Esophagus muscularis mucosa (tissue), 4 donors: Measurements from ENCODE around the gene AP2B1. TPM values are rescaled to one million over a fixed set of nuclear protein-coding genes. Genes with fewer than 3 reads are reported as not detected.

Source experiments
- DNase-seq: peaks from one replicate; pipeline ENCODE4 v3.0.0-alpha.2; 2017; ENCODE audit errors: extremely low spot score
- H3K27ac ChIP-seq, 4 donors: fragments of 200-600 bp; sonication (generic); replicated peaks in 1 of 4; 1 replicate in 3 of 4; 2 replicates in 1 of 4; pipeline ENCODE4 v1.5.1; 2016 to 2019; ENCODE audit warnings: mild to moderate bottlenecking in 1 of 4
- H3K27me3 ChIP-seq, 4 donors: fragments of 200-600 bp; sonication (generic); one replicate each; pipeline versions ENCODE4 v1.5.1 to v1.6.0; 2016 to 2019
- H3K36me3 ChIP-seq, 4 donors: fragments of 200-600 bp; sonication (generic); one replicate each; pipeline ENCODE4 v1.5.1; 2016 to 2019
- H3K4me1 ChIP-seq, 4 donors: fragments of 200-600 bp; sonication (generic); one replicate each; pipeline ENCODE4 v1.5.1; 2016 to 2019
- H3K4me3 ChIP-seq, 4 donors: fragments of 200-600 bp; sonication (generic); 1 replicate in 2 of 4; 2 replicates in 2 of 4; pipeline ENCODE4 v1.5.1; 2016 to 2019; ENCODE audit warnings: mild to moderate bottlenecking in 4 of 4, moderate library complexity in 1 of 4
- H3K9me3 ChIP-seq, 4 donors: fragments of 200-600 bp; sonication (generic); 1 replicate in 3 of 4; 2 replicates in 1 of 4; pipeline ENCODE4 v1.5.1; 2016 to 2019
- EP300 ChIP-seq: sonication (generic); formaldehyde crosslinking; IDR thresholded peaks from one replicate; pipeline ENCODE4 v1.6.1; 2017; ENCODE audit warnings: antibody characterized with exemption
- POLR2A ChIP-seq: fragments of 450-650 bp; IDR thresholded peaks from one replicate; pipeline ENCODE4 v1.6.1; 2017; ENCODE audit warnings: antibody characterized with exemption, moderate library complexity, mild to moderate bottlenecking, low read depth
- POLR2AphosphoS5 ChIP-seq, 2 donors: sonication (generic); formaldehyde crosslinking; IDR thresholded peaks; one replicate each; pipeline ENCODE4 v1.6.1; 2017; ENCODE audit warnings: antibody characterized with exemption in 2 of 2
- WGBS: methylation state at CpG from one replicate; pipeline ENCODE4 v1.1.5; 2018; 5-methylcytosine and 5-hydroxymethylcytosine counted together
- intact Hi-C: fragments of 100-400 bp; cut with DNase I; formaldehyde crosslinking; loops from one replicate; pipeline ENCODE4 v1.15.1; 2023
- total RNA-seq, 4 donors: library from RNA; depleted of rRNA; stranded (reverse); fragments of >200 nt; gene quantifications; one replicate each; pipeline versions ENCODE4 v1.1.0 to v1.2.1, GENCODE V29; 2016
- TF ChIP-seq, protein P1 (sequence below), 3 experiments: fragments of 200-600 bp in 2 of 3; fragments of 450-650 bp in 1 of 3; sonication (generic) in 2 of 3; IDR thresholded peaks; one replicate each; pipeline ENCODE4 v1.5.1; 2017 to 2019; ENCODE audit warnings: antibody characterized with exemption in 3 of 3, mild to moderate bottlenecking in 2 of 3, moderate library complexity in 1 of 3

AP2B1 gene
- total RNA-seq, 4 donors from 2014 or later: 108 to 276 (median 155) TPM

DNA sequence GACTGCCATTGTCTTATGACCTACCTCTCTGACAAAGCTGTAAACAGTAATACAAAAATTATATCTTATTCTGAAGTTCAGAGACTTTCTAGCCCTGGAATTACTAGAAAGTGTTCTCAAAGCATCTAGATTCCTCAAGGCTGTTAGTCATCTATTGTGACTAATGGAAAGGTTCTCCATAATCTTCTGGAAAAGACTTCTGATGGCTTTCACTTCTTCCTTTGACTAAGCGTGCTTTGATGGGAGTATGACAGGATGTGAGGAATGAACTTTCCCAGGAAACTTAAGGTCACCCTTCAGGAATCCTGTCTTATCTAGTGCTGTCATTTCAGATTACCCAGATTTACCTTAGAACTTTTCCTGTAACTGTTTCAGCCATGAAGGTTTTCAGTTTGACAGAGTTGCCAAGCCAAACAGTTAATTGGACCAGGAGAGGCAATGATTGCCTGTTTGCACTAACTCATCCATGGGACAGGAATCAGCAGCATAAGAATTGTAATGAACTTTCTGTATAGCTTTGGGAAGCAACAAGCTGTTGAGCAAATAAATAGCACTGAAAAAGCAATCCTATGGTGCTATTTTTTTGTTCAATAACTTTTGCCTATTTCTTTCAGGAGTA, 43.5 kb downstream of the AP2B1 start:
- Histone ChIP-seq H3K4me3 (no peak overlapping the region), H3K36me3 (peaks cover 41 to 95% (median 73%) of the 10 kb centered on the region in 4 donors), H3K27me3 (no peaks in the 10 kb centered on the region), H3K9me3 (no peaks in the 10 kb centered on the region), H3K4me1 (no peaks in the 10 kb centered on the region), H3K27ac (no peak overlapping the region)
- TF ChIP-seq, protein P1, sequence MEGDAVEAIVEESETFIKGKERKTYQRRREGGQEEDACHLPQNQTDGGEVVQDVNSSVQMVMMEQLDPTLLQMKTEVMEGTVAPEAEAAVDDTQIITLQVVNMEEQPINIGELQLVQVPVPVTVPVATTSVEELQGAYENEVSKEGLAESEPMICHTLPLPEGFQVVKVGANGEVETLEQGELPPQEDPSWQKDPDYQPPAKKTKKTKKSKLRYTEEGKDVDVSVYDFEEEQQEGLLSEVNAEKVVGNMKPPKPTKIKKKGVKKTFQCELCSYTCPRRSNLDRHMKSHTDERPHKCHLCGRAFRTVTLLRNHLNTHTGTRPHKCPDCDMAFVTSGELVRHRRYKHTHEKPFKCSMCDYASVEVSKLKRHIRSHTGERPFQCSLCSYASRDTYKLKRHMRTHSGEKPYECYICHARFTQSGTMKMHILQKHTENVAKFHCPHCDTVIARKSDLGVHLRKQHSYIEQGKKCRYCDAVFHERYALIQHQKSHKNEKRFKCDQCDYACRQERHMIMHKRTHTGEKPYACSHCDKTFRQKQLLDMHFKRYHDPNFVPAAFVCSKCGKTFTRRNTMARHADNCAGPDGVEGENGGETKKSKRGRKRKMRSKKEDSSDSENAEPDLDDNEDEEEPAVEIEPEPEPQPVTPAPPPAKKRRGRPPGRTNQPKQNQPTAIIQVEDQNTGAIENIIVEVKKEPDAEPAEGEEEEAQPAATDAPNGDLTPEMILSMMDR (IDR thresholded peaks at IDR 0.05): no peak
- TF ChIP-seq EP300 (no peak), POLR2AphosphoS5 (IDR thresholded peaks at IDR 0.05) (no peak), POLR2A (no peak)
- 70% methylated on average over 1 of the region's 1 CpG for WGBS
- intact Hi-C loops: no loop called here
- DNase-seq: no peak

DNA sequence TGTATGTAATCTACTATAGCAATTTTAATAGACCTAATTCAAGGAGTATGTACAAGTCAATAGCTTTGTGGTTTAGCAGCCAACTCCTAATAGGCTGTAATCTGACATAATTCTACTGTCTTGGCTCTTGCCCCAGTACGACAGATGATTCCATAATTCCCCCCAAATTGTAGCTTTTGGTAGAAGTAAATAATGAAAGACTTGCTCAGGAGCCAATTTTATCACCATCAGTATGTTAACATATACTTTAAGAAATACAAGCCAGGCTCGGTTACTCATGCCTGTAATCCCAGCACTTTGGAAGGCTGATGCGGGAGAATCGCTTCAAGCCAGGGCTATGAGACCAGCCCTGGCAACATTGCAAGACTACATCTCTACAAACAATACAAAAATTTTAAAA, 53.9 kb downstream of the AP2B1 start:
- 90% methylated on average over 4 of the region's 4 CpGs for WGBS
- Histone ChIP-seq H3K4me1 (no peaks in the 10 kb centered on the region), H3K27ac (no peak overlapping the region), H3K9me3 (no peaks in the 10 kb centered on the region), H3K27me3 (no peaks in the 10 kb centered on the region), H3K36me3 (peaks cover 68 to 100% (median 85%) of the 10 kb centered on the region in 4 donors), H3K4me3 (no peak overlapping the region)
- intact Hi-C loops: no loop called here
- TF ChIP-seq EP300: no peak
- TF ChIP-seq, protein P1 (IDR thresholded peaks at IDR 0.05): no peak
- no peak for TF ChIP-seq POLR2A
- TF ChIP-seq POLR2AphosphoS5 (IDR thresholded peaks at IDR 0.05): no peak
- no peak for DNase-seq

DNA sequence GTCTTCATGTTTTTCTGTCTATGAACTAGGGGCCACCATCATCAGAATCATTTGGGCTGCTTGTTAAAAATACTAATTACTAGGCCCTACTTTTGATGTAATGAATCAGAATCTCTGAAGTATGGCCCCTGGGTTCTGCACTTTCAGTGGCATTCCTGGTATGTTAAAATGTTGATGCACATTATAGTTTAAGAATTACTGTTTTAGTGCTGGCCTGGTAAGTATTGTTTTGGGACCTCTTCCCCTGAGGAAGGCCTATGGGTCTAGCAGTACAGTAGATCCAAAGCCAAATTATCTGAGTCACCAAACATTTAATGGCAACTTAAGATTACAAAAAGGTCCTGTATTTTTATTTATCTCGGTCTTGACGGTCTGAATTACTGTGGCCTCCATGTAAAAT, 58.8 kb downstream of the AP2B1 start:
- Histone ChIP-seq H3K4me3 (no peak overlapping the region), H3K4me1 (no peaks in the 10 kb centered on the region), H3K27me3 (no peaks in the 10 kb centered on the region), H3K36me3 (peaks cover 43 to 93% (median 64%) of the 10 kb centered on the region in 4 donors), H3K27ac (no peak overlapping the region), H3K9me3 (no peaks in the 10 kb centered on the region)
- TF ChIP-seq POLR2A (no peak), POLR2AphosphoS5 (IDR thresholded peaks at IDR 0.05) (no peak), EP300 (no peak)
- TF ChIP-seq, protein P1 (IDR thresholded peaks at IDR 0.05): no peak
- DNase-seq: no peak
- intact Hi-C loops: no loop called here
- WGBS: 50% methylated on average over 2 of the region's 2 CpGs

DNA sequence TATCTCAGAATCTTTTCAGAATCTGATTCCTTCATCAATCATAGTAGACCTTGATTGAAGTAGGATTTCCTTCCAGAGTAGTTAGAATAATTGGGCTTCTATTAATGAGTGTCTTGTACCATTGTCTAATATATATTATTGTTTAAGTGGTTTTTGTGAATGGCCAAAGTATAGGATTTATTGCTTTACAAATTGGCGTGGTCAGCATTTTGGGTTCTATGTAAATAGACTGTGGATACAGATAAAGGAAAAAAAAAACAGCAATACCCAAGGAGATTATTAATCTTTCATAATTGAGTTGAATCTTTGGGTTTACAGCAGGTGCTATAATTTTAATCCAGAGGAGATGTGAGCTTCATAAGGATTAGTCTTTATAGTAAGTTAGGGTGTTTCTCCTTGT, 64.3 kb downstream of the AP2B1 start:
- Histone ChIP-seq H3K27me3 (no peaks in the 10 kb centered on the region), H3K27ac (no peak overlapping the region), H3K4me3 (no peak overlapping the region), H3K36me3 (peaks cover 21 to 72% (median 45%) of the 10 kb centered on the region in 4 donors), H3K9me3 (no peaks in the 10 kb centered on the region), H3K4me1 (no peaks in the 10 kb centered on the region)
- TF ChIP-seq EP300 (no peak), POLR2AphosphoS5 (IDR thresholded peaks at IDR 0.05) (no peak), POLR2A (no peak)
- TF ChIP-seq, protein P1 (IDR thresholded peaks at IDR 0.05): no peak
- WGBS: 98% methylated on average over 1 of the region's 1 CpG
- intact Hi-C loops: no loop called here
- DNase-seq: no peak
